Left lung (tissue), 10 donors: ENCODE measurements around the gene KCNIP4. TPM values are rescaled to one million over a fixed set of nuclear protein-coding genes. Genes with fewer than 3 reads are reported as not detected.

Experiments
- ATAC-seq: fragments of 200-7000 bp; cut with Tn5 transposase; one replicate; pipeline ENCODE4 v1.9.1; 2020; ENCODE audit warnings: moderate library complexity
- DNase-seq, 4 donors: peaks; one replicate each; pipeline ENCODE4 v3.0.0-alpha.2; 2013 to 2020
- H3K27ac ChIP-seq, 2 donors: fragments of 200-600 bp; sonication (generic) in 1 of 2; one replicate each; pipeline versions ENCODE4 v1.5.0 to v1.8.0; 2020 to 2021
- H3K27me3 ChIP-seq, 2 donors: fragments of 200-600 bp; sonication (generic) in 1 of 2; one replicate each; pipeline versions ENCODE4 v1.5.0 to v1.8.0; 2020 to 2021
- H3K36me3 ChIP-seq, 2 donors: fragments of 200-600 bp; sonication (generic) in 1 of 2; one replicate each; pipeline versions ENCODE4 v1.5.0 to v1.8.0; 2020 to 2021
- H3K4me1 ChIP-seq, 2 donors: fragments of 200-600 bp; one replicate each; pipeline ENCODE4 v1.8.0; 2021
- H3K4me3 ChIP-seq, 2 donors: fragments of 200-600 bp; sonication (generic) in 1 of 2; one replicate each; pipeline versions ENCODE4 v1.5.0 to v1.8.0; 2020 to 2021; ENCODE audit warnings: mild to moderate bottlenecking in 1 of 2
- H3K9me3 ChIP-seq, 2 donors: fragments of 200-600 bp; sonication (generic) in 1 of 2; one replicate each; pipeline versions ENCODE4 v1.5.0 to v1.8.0; 2020 to 2021
- intact Hi-C, 2 donors: fragments of 100-400 bp; cut with DNase I; formaldehyde crosslinking; loops; one replicate each; pipeline versions ENCODE4 v1.11.2 to v1.14.2; 2022
- polyA plus RNA-seq, 6 donors: library from polyadenylated mRNA; unstranded; fragments of 120-200 nt; gene quantifications; one replicate each; pipeline ENCODE4 v1.2.1, GENCODE V29; 2013; ENCODE audit not compliant: insufficient read length in 6 of 6
- total RNA-seq, 2 donors: library from RNA; stranded (reverse); fragmentation: NEBNext Ultra II Directional; extraction: Animal tissue kit (Norgen Biotek cat#: 25700); gene quantifications; one replicate each; pipeline ENCODE4 v1.2.1, GENCODE V29; 2021
- TF ChIP-seq, protein P1 (sequence below), 2 donors: fragments of 200-600 bp; sonication (generic) in 1 of 2; IDR thresholded peaks; one replicate each; pipeline versions ENCODE4 v1.5.0 to v1.8.0; 2021; ENCODE audit warnings: antibody characterized with exemption in 2 of 2
- donor health status: DM: no; HTN: yes; CAD: no.
- donor health status: DM: no; HTN: no; CAD: no.

The KCNIP4 gene
- total and polyA plus RNA-seq, 8 donors = 2.8 to 5.4 (median 4.9) TPM; not detected in 2

DNA sequence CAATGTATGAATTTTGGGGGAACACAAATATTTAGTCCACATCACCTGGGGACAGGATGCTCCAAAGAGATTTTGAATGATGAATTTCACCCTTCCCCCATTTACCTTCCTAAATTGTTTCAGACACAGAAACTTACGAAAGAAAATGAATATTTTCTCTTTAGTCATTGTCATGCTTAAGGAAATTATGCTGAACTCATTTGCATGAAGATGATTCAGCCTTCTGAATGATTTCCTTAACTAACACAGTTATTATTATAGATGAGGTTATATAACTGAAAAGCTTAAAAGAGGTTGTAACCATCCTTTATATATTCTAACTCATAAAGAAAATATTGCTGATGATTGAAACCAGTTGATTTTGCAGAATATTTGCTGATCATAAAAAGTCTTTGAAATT, 61.1 kb downstream of the KCNIP4 start:
- H3K27me3 ChIP-seq = no peaks in the 10 kb centered on the region
- intact Hi-C loops = no loop called here
- no peak overlapping the region for H3K4me3 ChIP-seq
- H3K9me3 ChIP-seq = no peaks in the 10 kb centered on the region
- no peak overlapping the region for H3K27ac ChIP-seq
- H3K36me3 ChIP-seq = no peaks in the 10 kb centered on the region
- TF ChIP-seq, protein P1, sequence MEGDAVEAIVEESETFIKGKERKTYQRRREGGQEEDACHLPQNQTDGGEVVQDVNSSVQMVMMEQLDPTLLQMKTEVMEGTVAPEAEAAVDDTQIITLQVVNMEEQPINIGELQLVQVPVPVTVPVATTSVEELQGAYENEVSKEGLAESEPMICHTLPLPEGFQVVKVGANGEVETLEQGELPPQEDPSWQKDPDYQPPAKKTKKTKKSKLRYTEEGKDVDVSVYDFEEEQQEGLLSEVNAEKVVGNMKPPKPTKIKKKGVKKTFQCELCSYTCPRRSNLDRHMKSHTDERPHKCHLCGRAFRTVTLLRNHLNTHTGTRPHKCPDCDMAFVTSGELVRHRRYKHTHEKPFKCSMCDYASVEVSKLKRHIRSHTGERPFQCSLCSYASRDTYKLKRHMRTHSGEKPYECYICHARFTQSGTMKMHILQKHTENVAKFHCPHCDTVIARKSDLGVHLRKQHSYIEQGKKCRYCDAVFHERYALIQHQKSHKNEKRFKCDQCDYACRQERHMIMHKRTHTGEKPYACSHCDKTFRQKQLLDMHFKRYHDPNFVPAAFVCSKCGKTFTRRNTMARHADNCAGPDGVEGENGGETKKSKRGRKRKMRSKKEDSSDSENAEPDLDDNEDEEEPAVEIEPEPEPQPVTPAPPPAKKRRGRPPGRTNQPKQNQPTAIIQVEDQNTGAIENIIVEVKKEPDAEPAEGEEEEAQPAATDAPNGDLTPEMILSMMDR (IDR thresholded peaks at IDR 0.05) = no peak
- no peaks in the 10 kb centered on the region for H3K4me1 ChIP-seq
- ATAC-seq (no peak), DNase-seq (no peak)

DNA sequence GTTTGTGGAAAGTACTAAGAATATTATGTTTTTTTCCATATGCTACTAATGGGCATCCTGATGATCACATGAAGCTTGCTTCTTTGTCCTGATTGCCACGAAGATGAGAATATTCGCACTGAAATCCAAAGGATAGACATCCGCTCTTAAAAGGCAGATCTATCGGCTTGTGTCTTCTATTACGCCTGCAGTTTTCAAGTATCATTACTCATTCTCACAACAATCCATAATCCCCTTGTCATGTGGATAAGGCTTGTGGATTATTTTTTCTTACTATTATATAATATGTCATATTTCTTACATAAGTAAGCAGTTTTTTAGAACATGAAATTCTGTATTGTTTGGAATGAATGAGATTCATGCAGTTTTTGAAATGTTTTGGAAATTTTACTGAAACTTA, 62.8 kb downstream of the KCNIP4 start:
- no peaks in the 10 kb centered on the region for H3K9me3 ChIP-seq
- no peak for ATAC-seq
- TF ChIP-seq, protein P1 (IDR thresholded peaks at IDR 0.05) = no peak
- no peak for DNase-seq
- no peaks in the 10 kb centered on the region for H3K27me3 ChIP-seq
- no peak overlapping the region for H3K27ac ChIP-seq
- no peaks in the 10 kb centered on the region for H3K36me3 ChIP-seq
- intact Hi-C loops = no loop called here
- no peak overlapping the region for H3K4me3 ChIP-seq
- no peaks in the 10 kb centered on the region for H3K4me1 ChIP-seq

DNA sequence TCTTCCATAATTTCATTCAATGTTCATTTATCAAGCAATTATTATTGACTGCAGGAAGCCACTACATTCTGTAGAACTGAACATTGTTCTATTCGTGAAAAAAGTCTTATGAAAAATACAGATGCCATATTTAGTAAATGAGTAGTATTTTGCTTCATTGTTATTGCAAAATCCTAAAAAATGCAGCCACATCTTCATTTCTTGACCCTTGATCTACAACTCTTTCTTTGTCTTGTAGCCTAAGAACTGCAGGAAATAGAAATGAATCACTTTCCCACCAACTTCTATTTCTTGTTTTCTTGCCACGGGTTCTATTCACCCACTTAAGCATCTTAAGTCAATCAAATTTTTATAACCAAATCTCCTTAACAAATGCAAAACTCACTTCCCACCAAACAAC, 63.3 kb downstream of the KCNIP4 start:
- intact Hi-C loops = no loop called here
- ATAC-seq (no peak), DNase-seq (no peak)
- Histone ChIP-seq H3K27ac (no peak overlapping the region), H3K9me3 (no peaks in the 10 kb centered on the region), H3K4me1 (no peaks in the 10 kb centered on the region), H3K36me3 (no peaks in the 10 kb centered on the region), H3K4me3 (no peak overlapping the region), H3K27me3 (no peaks in the 10 kb centered on the region)
- TF ChIP-seq, protein P1 (IDR thresholded peaks at IDR 0.05) = no peak

DNA sequence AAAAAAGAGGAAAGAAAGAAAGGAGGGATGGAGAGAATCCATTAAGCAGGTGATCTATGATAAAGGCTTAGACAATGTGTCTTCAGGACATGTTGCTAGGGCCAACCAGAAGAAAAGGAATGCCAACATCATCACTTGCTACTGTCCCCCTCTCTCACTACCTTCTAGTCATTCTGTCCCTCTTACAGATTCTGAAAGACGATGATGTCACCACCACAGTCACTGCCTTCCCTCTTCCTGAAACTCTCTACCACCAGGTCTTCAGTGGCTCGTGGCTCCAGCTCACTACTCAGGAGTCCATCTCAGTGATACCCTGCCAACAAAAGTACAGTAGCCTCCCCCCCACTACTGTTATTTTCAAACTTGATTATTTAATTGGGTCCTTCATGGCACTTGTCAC, 64.0 kb downstream of the KCNIP4 start:
- intact Hi-C loops = no loop called here
- TF ChIP-seq, protein P1 (IDR thresholded peaks at IDR 0.05) = no peak
- DNase-seq (no peak), ATAC-seq (no peak)
- Histone ChIP-seq H3K9me3 (no peaks in the 10 kb centered on the region), H3K27ac (no peak overlapping the region), H3K36me3 (no peaks in the 10 kb centered on the region), H3K27me3 (no peaks in the 10 kb centered on the region), H3K4me3 (no peak overlapping the region), H3K4me1 (no peaks in the 10 kb centered on the region)

DNA sequence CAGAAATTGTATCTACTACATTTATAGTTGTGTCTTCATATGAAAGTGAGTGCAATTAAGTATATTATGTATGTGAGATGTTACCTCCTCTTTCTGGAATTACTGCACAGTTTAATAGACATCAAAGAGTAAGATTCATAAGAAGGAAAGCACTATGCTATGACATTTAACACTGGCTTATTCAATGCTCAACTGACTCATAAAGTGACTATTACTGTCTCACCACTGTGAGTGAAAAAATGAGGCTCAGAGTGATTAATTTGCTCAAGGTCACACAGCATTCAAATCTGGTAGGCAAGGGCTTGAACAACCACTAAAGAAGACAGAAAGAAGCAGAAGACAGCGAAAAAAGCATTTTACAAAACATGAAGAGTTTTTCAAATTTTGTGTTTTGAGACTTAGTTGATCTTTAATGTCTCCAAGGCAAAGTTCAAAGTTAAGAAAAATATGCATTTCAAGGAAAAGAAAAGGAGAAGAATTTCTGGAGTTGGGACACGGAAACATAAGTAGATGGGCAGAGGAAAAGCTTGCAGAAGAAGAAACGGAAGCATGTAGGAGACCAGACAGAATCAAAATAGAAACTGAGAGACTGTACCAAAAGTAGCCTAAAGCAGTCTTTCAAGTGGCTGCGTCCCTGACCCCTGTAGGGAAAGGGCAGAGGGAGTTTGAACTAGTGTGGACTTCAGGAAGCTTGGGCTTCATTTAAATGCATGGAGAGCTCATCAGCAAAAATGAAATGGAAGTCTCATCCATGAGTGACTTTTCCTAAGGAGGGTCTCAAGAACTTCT, 66.3 kb downstream of the KCNIP4 start:
- H3K27ac ChIP-seq = no peak overlapping the region
- H3K36me3 ChIP-seq = no peaks in the 10 kb centered on the region
- TF ChIP-seq, protein P1 (IDR thresholded peaks at IDR 0.05) = no peak
- H3K4me3 ChIP-seq = no peak overlapping the region
- intact Hi-C loops = no loop called here
- ATAC-seq (no peak), DNase-seq (no peak)
- no peaks in the 10 kb centered on the region for H3K9me3 ChIP-seq
- no peaks in the 10 kb centered on the region for H3K27me3 ChIP-seq
- no peaks in the 10 kb centered on the region for H3K4me1 ChIP-seq
